Fibroblast of lung (primary cell): ENCODE data around the gene DPM2. TPM values are rescaled to one million over a fixed set of nuclear protein-coding genes. Genes with fewer than 3 reads are reported as not detected.
A peak's percentile ranks its signal among the peaks of the same experiment; 100 is the strongest.

Experiments
- DNase-seq, 2 donors: peaks; one replicate each; pipeline versions ENCODE4 v3.0.0 to v3.0.0-alpha.2; 2010; ENCODE audit warnings: low read depth in 2 of 2
- H2AFZ ChIP-seq: 2 replicates; pipeline ENCODE4 v1.5.1; 2012; ENCODE audit warnings: low read length, control low read depth, inconsistent platforms
- H3K27ac ChIP-seq: 2 replicates; pipeline ENCODE4 v1.5.1; 2011; ENCODE audit warnings: low read length, control low read depth; ENCODE audit not compliant: insufficient read depth
- H3K27me3 ChIP-seq: 2 replicates; pipeline ENCODE4 v1.5.1; 2011; ENCODE audit warnings: mild to moderate bottlenecking, low read length; ENCODE audit not compliant: control insufficient read depth, insufficient read depth
- H3K36me3 ChIP-seq: 2 replicates; pipeline ENCODE4 v1.5.1; 2011; ENCODE audit warnings: low read length; ENCODE audit not compliant: control insufficient read depth, insufficient read depth
- H3K4me1 ChIP-seq: 2 replicates; pipeline ENCODE4 v1.5.1; 2011; ENCODE audit warnings: low read length; ENCODE audit not compliant: control insufficient read depth, insufficient read depth; ENCODE audit errors: extremely low read depth
- H3K4me2 ChIP-seq: 2 replicates; pipeline ENCODE4 v1.5.1; 2011; ENCODE audit warnings: low read length, control low read depth; ENCODE audit not compliant: insufficient read depth; ENCODE audit errors: extremely low read depth
- H3K4me3 ChIP-seq, 4 experiments: fragments of 200-600 bp in 1 of 4; sonication (generic) in 1 of 4; replicated peaks in 1 of 4; 2 replicates each; pipeline ENCODE4 v1.5.1; 2011 to 2016; ENCODE audit warnings: low read length in 4 of 4, low read depth in 3 of 4, mild to moderate bottlenecking in 3 of 4, control low read depth in 2 of 4, inconsistent platforms in 1 of 4, mixed read lengths in 1 of 4; ENCODE audit not compliant: insufficient read depth in 1 of 4; ENCODE audit errors: control extremely low read depth in 1 of 4
- H3K79me2 ChIP-seq: 2 replicates; pipeline ENCODE4 v1.5.1; 2012; ENCODE audit warnings: mild to moderate bottlenecking, low read length, inconsistent platforms; ENCODE audit not compliant: control insufficient read depth, insufficient read depth
- H3K9ac ChIP-seq: 2 replicates; pipeline ENCODE4 v1.5.1; 2011; ENCODE audit warnings: mild to moderate bottlenecking, low read length, control low read depth; ENCODE audit not compliant: insufficient read depth
- H3K9me3 ChIP-seq: 2 replicates; pipeline ENCODE4 v1.5.1; 2012; ENCODE audit warnings: low read depth, low read length; ENCODE audit not compliant: control insufficient read depth, insufficient read depth
- H4K20me1 ChIP-seq: 2 replicates; pipeline ENCODE4 v1.5.1; 2011; ENCODE audit warnings: low read length; ENCODE audit not compliant: control insufficient read depth, insufficient read depth; ENCODE audit errors: extremely low read depth
- CTCF ChIP-seq, 2 donors: IDR thresholded peaks in 1 of 2; conservative IDR thresholded peaks in 1 of 2; 1 replicate in 1 of 2; 2 replicates in 1 of 2; pipeline ENCODE4 v1.5.1; 2011 to 2012; ENCODE audit warnings: low read length in 2 of 2, control low read depth in 1 of 2, inconsistent platforms in 1 of 2, low read depth in 1 of 2, mild to moderate bottlenecking in 1 of 2
- EZH2 ChIP-seq: IDR thresholded peaks from 2 replicates; pipeline ENCODE4 v1.5.1; 2012; ENCODE audit warnings: low read length, control low read depth, mild to moderate bottlenecking; ENCODE audit errors: missing control alignments
- polyA plus RNA-seq, 2 donors: library from polyadenylated mRNA; depleted of rRNA in 1 of 2; stranded (reverse) in 1 of 2; unstranded in 1 of 2; fragments of >200 nt; gene quantifications; 2 replicates each; pipeline ENCODE4 v1.2.1, GENCODE V29; 2011 to 2012; ENCODE audit warnings: missing spikeins in 1 of 2
- total RNA-seq: library from RNA; depleted of rRNA; stranded (reverse); fragments of >200 nt; gene quantifications from 2 replicates; pipeline ENCODE4 v1.2.1, GENCODE V29; 2014

DPM2 gene
- total and polyA plus RNA-seq, 2 donors (not counting 1 experiment from before 2014, with no cell fraction given): 11.7 to 24.1 TPM

- Histone ChIP-seq H3K36me3 (peaks cover 24% of the 10 kb centered on the region), H3K4me3 (peak overlapping the region; percentile 74 to 91 (median 85)), H2AFZ (no peak overlapping the region), H3K4me2 (peak overlapping the region; percentile 80), H3K27me3 (no peaks in the 10 kb centered on the region), H3K79me2 (peaks cover 20% of the 10 kb centered on the region), H4K20me1 (no peaks in the 10 kb centered on the region), H3K9me3 (no peaks in the 10 kb centered on the region), H3K9ac (peak overlapping the region; percentile 98), H3K4me1 (peaks cover 23% of the 10 kb centered on the region), H3K27ac (peak overlapping the region; percentile 98)
- TF ChIP-seq EZH2: no peak
- no peak for TF ChIP-seq CTCF (conservative IDR thresholded peaks at IDR 0.05 in 1 of 2, IDR thresholded peaks at IDR 0.05 in 1 of 2; ENCODE audit: low read depth in 1 of 2, low read length in 2 of 2)
- peak; percentile 90 to 91 for DNase-seq
Observed at GRCh38 chr9:127898433-127899127, 39.1 kb downstream of the DPM2 start.

GRCh38 chr9:127897193-127897692, 40.4 kb downstream of the DPM2 start:
- DNase-seq: peak; percentile 67 to 90
- Histone ChIP-seq H3K4me1 (peaks cover 17% of the 10 kb centered on the region), H3K27me3 (no peaks in the 10 kb centered on the region), H3K79me2 (peaks cover 20% of the 10 kb centered on the region), H3K9me3 (no peaks in the 10 kb centered on the region), H2AFZ (no peak overlapping the region), H3K4me2 (peak overlapping the region; percentile 66), H3K36me3 (peaks cover 32% of the 10 kb centered on the region), H3K9ac (peak overlapping the region; percentile 44), H4K20me1 (no peaks in the 10 kb centered on the region), H3K27ac (peak overlapping the region; percentile 82), H3K4me3 (peak overlapping the region in 3 of 4 experiments; percentile 24 to 91 (median 33))
- TF ChIP-seq EZH2: no peak
- TF ChIP-seq CTCF (conservative IDR thresholded peaks at IDR 0.05 in 1 of 2, IDR thresholded peaks at IDR 0.05 in 1 of 2; ENCODE audit: low read depth in 1 of 2, low read length in 2 of 2): no peak

DNA sequence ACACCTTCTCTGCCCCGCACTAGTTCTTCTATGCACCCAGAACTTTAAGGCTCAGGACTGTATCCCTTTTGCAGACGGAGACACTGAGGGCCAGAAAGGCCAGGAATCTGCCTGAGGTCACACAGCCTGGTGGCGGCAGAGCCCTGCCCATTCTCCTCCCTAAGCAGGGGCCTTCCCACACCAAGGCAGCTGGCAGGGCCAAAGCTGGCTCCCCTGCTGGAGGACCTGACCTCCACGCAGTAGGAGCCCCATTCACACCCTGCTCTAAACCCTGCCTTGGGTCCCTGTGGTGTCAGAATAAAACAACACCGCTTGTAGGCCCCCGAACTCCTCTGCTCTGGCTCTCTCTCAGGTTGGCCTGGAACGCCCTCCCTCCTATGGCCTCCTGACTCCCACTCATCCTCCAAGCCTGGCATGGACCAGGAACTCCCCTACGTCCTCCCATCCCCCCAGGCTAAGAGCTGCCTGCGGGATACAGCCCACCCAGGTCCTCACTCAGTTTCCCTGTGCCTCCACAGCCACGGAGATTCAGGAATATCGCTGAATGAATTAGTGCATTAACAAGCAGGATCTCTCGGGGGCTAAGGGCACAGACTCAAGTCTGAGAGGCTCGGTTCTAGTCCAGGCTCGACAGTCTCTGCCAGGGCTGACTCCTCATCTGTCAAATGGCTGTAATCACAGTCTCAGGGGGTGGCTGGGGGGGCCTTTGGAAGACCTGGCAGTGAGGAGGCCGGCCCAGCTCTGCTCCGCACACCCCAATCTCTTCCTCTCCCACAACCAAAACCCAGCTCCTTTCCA, 41.1 kb downstream of the DPM2 start:
- TF ChIP-seq CTCF (conservative IDR thresholded peaks at IDR 0.05 in 1 of 2, IDR thresholded peaks at IDR 0.05 in 1 of 2; ENCODE audit: low read depth in 1 of 2, low read length in 2 of 2): no peak
- no peak for TF ChIP-seq EZH2
- DNase-seq: no peak
- Histone ChIP-seq H4K20me1 (no peaks in the 10 kb centered on the region), H3K27me3 (no peaks in the 10 kb centered on the region), H3K79me2 (peaks cover 20% of the 10 kb centered on the region), H3K9me3 (no peaks in the 10 kb centered on the region), H3K36me3 (peaks cover 34% of the 10 kb centered on the region), H3K4me1 (peaks cover 17% of the 10 kb centered on the region), H2AFZ (no peak overlapping the region), H3K9ac (no peak overlapping the region), H3K4me2 (peak overlapping the region; percentile 66), H3K4me3 (peak overlapping the region in 3 of 4 experiments; percentile 4 to 48 (median 24)), H3K27ac (peak overlapping the region; percentile 60)
